Neural crest cell (in vitro differentiated cells): ENCODE results near the gene PTPRO. TPM values are rescaled to one million over a fixed set of nuclear protein-coding genes. Genes with fewer than 3 reads are reported as not detected.
A peak's percentile ranks its signal among the peaks of the same experiment; 100 is the strongest.

Source experiments
- DNase-seq: peaks from one replicate; pipeline ENCODE4 v3.0.0; 2021; ENCODE audit warnings: low read depth, mixed read lengths, low spot score
- H3K27ac Mint-ChIP-seq: one replicate; pipeline ENCODE4 v1.8.0; 2021; ENCODE audit warnings: mild to moderate bottlenecking, mixed read lengths; ENCODE audit not compliant: unreplicated experiment
- H3K27me3 Mint-ChIP-seq: 2 replicates; pipeline ENCODE4 v1.8.0; 2021; ENCODE audit warnings: low read depth, mild to moderate bottlenecking, mixed read lengths
- H3K36me3 Mint-ChIP-seq: 2 replicates; pipeline ENCODE4 v1.8.0; 2021; ENCODE audit warnings: low read depth, mild to moderate bottlenecking, mixed read lengths
- H3K4me1 Mint-ChIP-seq: 2 replicates; pipeline ENCODE4 v1.8.0; 2021; ENCODE audit warnings: mixed read lengths
- H3K4me3 Mint-ChIP-seq: one replicate; pipeline ENCODE4 v1.8.0; 2021; ENCODE audit warnings: mild to moderate bottlenecking, mixed read lengths
- H3K9me3 Mint-ChIP-seq: 2 replicates; pipeline ENCODE4 v1.8.0; 2021; ENCODE audit warnings: mixed read lengths
- total RNA-seq: library from RNA; stranded (reverse); gene quantifications from 2 replicates; pipeline ENCODE4 v1.2.1, GENCODE V29; 2021
- TF ChIP-seq, protein P1 (sequence below): fragments of 200-600 bp; sonication (generic); conservative IDR thresholded peaks from 2 replicates; pipeline ENCODE4 v1.5.0; 2021; ENCODE audit warnings: antibody characterized with exemption, mild to moderate bottlenecking

Gene PTPRO
- total RNA-seq, 1 donor from 2014 or later, result 3.1 TPM

GRCh38 chr12:15528666-15529065 is 206.4 kb downstream of the PTPRO start:
- DNase-seq, result no peak
- Mint-ChIP-seq H3K27me3 (peaks cover 8% of the 10 kb centered on the region), H3K36me3 (no peaks in the 10 kb centered on the region), H3K27ac (no peak overlapping the region), H3K9me3 (no peaks in the 10 kb centered on the region), H3K4me1 (no peaks in the 10 kb centered on the region), H3K4me3 (no peak overlapping the region)
- TF ChIP-seq, protein P1, sequence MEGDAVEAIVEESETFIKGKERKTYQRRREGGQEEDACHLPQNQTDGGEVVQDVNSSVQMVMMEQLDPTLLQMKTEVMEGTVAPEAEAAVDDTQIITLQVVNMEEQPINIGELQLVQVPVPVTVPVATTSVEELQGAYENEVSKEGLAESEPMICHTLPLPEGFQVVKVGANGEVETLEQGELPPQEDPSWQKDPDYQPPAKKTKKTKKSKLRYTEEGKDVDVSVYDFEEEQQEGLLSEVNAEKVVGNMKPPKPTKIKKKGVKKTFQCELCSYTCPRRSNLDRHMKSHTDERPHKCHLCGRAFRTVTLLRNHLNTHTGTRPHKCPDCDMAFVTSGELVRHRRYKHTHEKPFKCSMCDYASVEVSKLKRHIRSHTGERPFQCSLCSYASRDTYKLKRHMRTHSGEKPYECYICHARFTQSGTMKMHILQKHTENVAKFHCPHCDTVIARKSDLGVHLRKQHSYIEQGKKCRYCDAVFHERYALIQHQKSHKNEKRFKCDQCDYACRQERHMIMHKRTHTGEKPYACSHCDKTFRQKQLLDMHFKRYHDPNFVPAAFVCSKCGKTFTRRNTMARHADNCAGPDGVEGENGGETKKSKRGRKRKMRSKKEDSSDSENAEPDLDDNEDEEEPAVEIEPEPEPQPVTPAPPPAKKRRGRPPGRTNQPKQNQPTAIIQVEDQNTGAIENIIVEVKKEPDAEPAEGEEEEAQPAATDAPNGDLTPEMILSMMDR, result no peak

DNA sequence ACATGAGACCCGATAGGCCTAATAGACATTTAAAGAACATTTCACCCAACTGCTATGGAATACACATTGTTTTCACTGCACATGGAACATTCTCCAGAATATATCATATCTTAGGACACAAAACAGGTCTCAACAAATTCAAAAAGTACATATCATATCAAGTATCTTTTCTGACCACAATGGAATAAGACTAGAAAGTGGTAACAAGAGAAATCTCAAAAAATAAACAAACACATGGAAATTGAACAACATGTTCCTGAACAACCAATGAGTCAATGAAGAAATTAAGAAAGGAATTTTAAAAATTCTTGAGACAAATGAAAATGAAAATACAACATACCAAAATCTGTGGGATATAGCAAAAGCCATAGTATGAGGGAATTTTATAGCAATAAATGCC is 208.1 kb downstream of the PTPRO start:
- no peaks in the 10 kb centered on the region for H3K9me3 Mint-ChIP-seq
- TF ChIP-seq, protein P1, result no peak
- no peaks in the 10 kb centered on the region for H3K36me3 Mint-ChIP-seq
- no peaks in the 10 kb centered on the region for H3K4me1 Mint-ChIP-seq
- H3K4me3 Mint-ChIP-seq, result no peak overlapping the region
- no peak for DNase-seq
- no peak overlapping the region for H3K27ac Mint-ChIP-seq
- no peaks in the 10 kb centered on the region for H3K27me3 Mint-ChIP-seq

DNA sequence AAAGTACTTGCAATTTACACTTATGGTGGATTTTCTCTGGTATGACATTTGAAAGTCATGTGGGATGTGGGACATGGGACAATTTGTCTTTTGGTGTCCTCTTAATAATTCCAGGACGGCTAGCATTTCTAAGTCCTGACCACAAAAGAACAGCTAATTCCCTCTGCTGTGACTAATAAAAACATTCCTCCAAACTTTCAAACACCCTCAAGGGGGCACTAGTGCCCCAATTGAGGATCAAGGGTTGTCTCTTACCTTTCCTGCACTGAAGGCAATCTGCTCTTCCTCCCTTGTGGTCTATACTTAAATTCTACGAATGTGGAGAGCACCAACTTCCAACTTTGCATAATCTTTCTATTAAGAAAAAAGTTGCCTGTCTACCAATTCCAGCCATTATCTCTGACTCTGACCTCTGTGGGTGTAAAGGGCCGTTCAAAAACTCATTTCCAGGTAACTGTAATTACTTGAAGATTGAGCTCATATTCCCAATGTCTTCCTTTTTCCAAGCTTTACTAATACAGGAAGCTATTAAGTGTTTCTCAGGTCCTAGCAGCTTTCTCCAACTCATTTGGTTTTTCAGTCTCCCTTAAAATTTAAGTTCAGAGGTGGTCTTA is 210.2 kb downstream of the PTPRO start:
- Mint-ChIP-seq H3K4me1 (no peaks in the 10 kb centered on the region), H3K36me3 (no peaks in the 10 kb centered on the region), H3K27me3 (no peaks in the 10 kb centered on the region), H3K27ac (no peak overlapping the region), H3K4me3 (no peak overlapping the region), H3K9me3 (no peaks in the 10 kb centered on the region)
- TF ChIP-seq, protein P1, result peak; percentile 63
- DNase-seq, result no peak

DNA sequence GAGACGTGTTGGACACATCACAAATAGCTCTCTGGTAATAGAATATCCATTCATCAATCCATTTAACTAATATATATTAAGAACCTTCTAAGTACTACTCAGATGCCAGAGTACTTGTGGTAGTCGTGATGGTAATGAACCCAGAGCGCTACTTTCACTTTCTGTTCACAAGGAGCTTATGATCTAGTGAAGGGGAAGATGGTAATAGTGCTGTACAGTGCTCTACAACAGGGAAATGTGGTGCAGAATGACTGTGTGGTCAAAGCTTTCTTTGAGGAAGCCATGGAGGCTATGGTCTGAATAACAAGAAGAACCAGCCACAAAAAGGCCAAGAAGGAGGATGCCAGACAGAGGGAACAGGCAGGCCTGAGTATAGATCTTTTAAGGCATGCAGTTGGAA is 212.0 kb downstream of the PTPRO start:
- no peaks in the 10 kb centered on the region for H3K9me3 Mint-ChIP-seq
- H3K36me3 Mint-ChIP-seq, result no peaks in the 10 kb centered on the region
- no peaks in the 10 kb centered on the region for H3K4me1 Mint-ChIP-seq
- no peaks in the 10 kb centered on the region for H3K27me3 Mint-ChIP-seq
- DNase-seq, result no peak
- no peak overlapping the region for H3K4me3 Mint-ChIP-seq
- H3K27ac Mint-ChIP-seq, result no peak overlapping the region
- TF ChIP-seq, protein P1, result no peak

- Mint-ChIP-seq H3K27ac (no peak overlapping the region), H3K36me3 (no peaks in the 10 kb centered on the region), H3K27me3 (no peaks in the 10 kb centered on the region), H3K9me3 (no peaks in the 10 kb centered on the region), H3K4me1 (no peaks in the 10 kb centered on the region), H3K4me3 (no peak overlapping the region)
- DNase-seq, result no peak
- TF ChIP-seq, protein P1, result no peak
Measured at GRCh38 chr12:15534874-15535273, 212.6 kb downstream of the PTPRO start.
